HCT116 (cell line): Measurements from ENCODE around the gene RNF126. TPM values are rescaled to one million over a fixed set of nuclear protein-coding genes. Genes with fewer than 3 reads are reported as not detected.
"Not testable (repeated sequence)": the region's sequence is repeated elsewhere in the genome, so short reads cannot be mapped to it uniquely, and the experiment has no call there.

Source experiments
- ATAC-seq: fragments of 200-7000 bp; cut with Tn5 transposase; 2 replicates; pipeline ENCODE4 v1.9.1; 2020; ENCODE audit warnings: mild to moderate bottlenecking, moderate library complexity
- BruUV-seq: library from RNA; stranded (reverse); fragments of 400-500 nt; replicated peaks from 2 replicates; lab custom pipeline; 2021; lab: Mats Ljungman, UMichigan
- CTCF ChIA-PET: fragments of 300-600 bp; sonication (Branson Sonifier 250); formaldehyde crosslinking; loops from one replicate; lab custom pipeline; 2021; ENCODE audit warnings: antibody characterized with exemption; lab: Charles Lee
- POLR2A ChIA-PET: fragments of 300-600, 350-600 bp; sonication (Branson Sonifier 250); formaldehyde crosslinking; loops from one replicate; lab custom pipeline; 2021; ENCODE audit warnings: antibody characterized with exemption; lab: Charles Lee
- RAD21 ChIA-PET, 2 experiments: fragments of 300-600 bp; sonication (Branson Sonifier 250); formaldehyde crosslinking; loops; one replicate each; lab custom pipeline; 2023; ENCODE audit warnings: low total read pairs in 2 of 2; ENCODE audit not compliant: uncharacterized antibody in 2 of 2, unreplicated experiment in 2 of 2, low non-redundant PET in 1 of 2; lab: Charles Lee
- DNase-seq: peaks from one replicate; pipeline ENCODE4 v3.0.0-alpha.2; 2010; ENCODE audit warnings: low read depth, low spot score
- H2AFZ ChIP-seq: fragments of 200-600 bp; shearing (Covaris generic), sonication (generic); 2 replicates; pipeline ENCODE4 v1.6.1; 2017; ENCODE audit warnings: low read depth, mixed run types, mixed read lengths, antibody characterized with exemption, low read length; ENCODE audit not compliant: poor library complexity, severe bottlenecking
- H3K27ac ChIP-seq: 2 replicates; pipeline ENCODE4 v1.5.1; 2012; ENCODE audit warnings: low read depth, low read length
- H3K27me3 ChIP-seq: fragments of 200-600 bp; sonication (generic); 2 replicates; pipeline ENCODE4 v1.6.1; 2016; ENCODE audit warnings: mixed run types, low read length, mixed read lengths; ENCODE audit not compliant: insufficient read depth
- H3K36me3 ChIP-seq, 2 experiments: fragments of 200-500 bp in 1 of 2; fragments of 200-600 bp in 1 of 2; sonication (Bioruptor generic) in 1 of 2; sonication (generic) in 1 of 2; 2 replicates each; pipeline versions ENCODE4 v1.5.1 to v1.6.1; 2014 to 2016; ENCODE audit warnings: low read length in 2 of 2, inconsistent platforms in 1 of 2, mixed read lengths in 1 of 2, mixed run types in 1 of 2; ENCODE audit not compliant: insufficient read depth in 2 of 2, control insufficient read depth in 1 of 2
- H3K4me1 ChIP-seq, 2 experiments: fragments of 200-600 bp in 1 of 2; sonication (generic) in 1 of 2; 2 replicates each; pipeline versions ENCODE4 v1.5.1 to v1.6.1; 2012 to 2017; ENCODE audit warnings: low read length in 2 of 2, inconsistent platforms in 1 of 2, mild to moderate bottlenecking in 1 of 2, mixed read lengths in 1 of 2, mixed run types in 1 of 2, moderate library complexity in 1 of 2; ENCODE audit not compliant: insufficient read depth in 2 of 2, control insufficient read depth in 1 of 2
- H3K4me2 ChIP-seq: fragments of 200-600 bp; sonication (generic); 2 replicates; pipeline ENCODE4 v1.6.1; 2017; ENCODE audit warnings: mixed run types, low read length, mixed read lengths
- H3K4me3 ChIP-seq, 2 experiments: fragments of 200-600 bp in 1 of 2; sonication (generic) in 1 of 2; replicated peaks in 1 of 2; 2 replicates each; pipeline ENCODE4 v1.5.1; 2011 to 2016; ENCODE audit warnings: low read length in 2 of 2, control low read depth in 1 of 2, low read depth in 1 of 2, mild to moderate bottlenecking in 1 of 2, mixed read lengths in 1 of 2, mixed run types in 1 of 2
- H3K79me2 ChIP-seq: fragments of 200-600 bp; sonication (generic); 2 replicates; pipeline ENCODE4 v1.6.1; 2017; ENCODE audit warnings: mild to moderate bottlenecking, mixed run types, low read length, moderate library complexity, mixed read lengths; ENCODE audit not compliant: insufficient read depth
- H3K9ac ChIP-seq: fragments of 200-600 bp; sonication (generic); 2 replicates; pipeline ENCODE4 v1.6.1; 2016; ENCODE audit warnings: low read length, mixed read lengths
- H3K9me2 ChIP-seq: fragments of 200-600 bp; sonication (generic), shearing (Covaris generic); 2 replicates; pipeline ENCODE4 v1.6.1; 2017; ENCODE audit warnings: mixed run types, mild to moderate bottlenecking, moderate library complexity; ENCODE audit not compliant: insufficient read depth
- H3K9me3 ChIP-seq, 2 experiments: fragments of 200-500 bp in 1 of 2; fragments of 200-600 bp in 1 of 2; sonication (Bioruptor generic) in 1 of 2; sonication (generic) in 1 of 2; 2 replicates each; pipeline ENCODE4 v1.6.1; 2014 to 2017; ENCODE audit warnings: low read length in 2 of 2, mixed read lengths in 2 of 2, inconsistent platforms in 1 of 2, low read depth in 1 of 2, mild to moderate bottlenecking in 1 of 2, mixed run types in 1 of 2, moderate library complexity in 1 of 2; ENCODE audit not compliant: control insufficient read depth in 1 of 2, insufficient read depth in 1 of 2
- H4K20me1 ChIP-seq: fragments of 200-600 bp; sonication (generic), shearing (Covaris generic); 2 replicates; pipeline ENCODE4 v1.6.1; 2017; ENCODE audit warnings: mixed run types, mild to moderate bottlenecking, moderate library complexity; ENCODE audit not compliant: insufficient read depth
- ATF3 ChIP-seq: IDR thresholded peaks from 2 replicates; pipeline ENCODE4 v1.6.1; 2012
- CBX3 ChIP-seq: IDR thresholded peaks from 2 replicates; pipeline ENCODE4 v1.6.1; 2012; ENCODE audit warnings: low read depth
- ELF1 ChIP-seq: IDR thresholded peaks from 2 replicates; pipeline ENCODE4 v1.6.1; 2012; ENCODE audit warnings: low read depth, borderline replicate concordance
- EZH2phosphoT487 ChIP-seq: fragments of 200-600 bp; IDR thresholded peaks from 2 replicates; pipeline ENCODE4 v1.6.1; 2018; ENCODE audit warnings: antibody characterized with exemption, borderline replicate concordance
- MAX ChIP-seq: IDR thresholded peaks from 2 replicates; pipeline ENCODE4 v1.6.1; 2012
- POLR2A ChIP-seq: IDR thresholded peaks from 2 replicates; pipeline ENCODE4 v1.7.0; 2011; ENCODE audit warnings: borderline replicate concordance; ENCODE audit not compliant: insufficient read depth, insufficient read length; ENCODE audit errors: extremely low read depth
- SP1 ChIP-seq: IDR thresholded peaks from 2 replicates; pipeline ENCODE4 v1.6.1; 2012; ENCODE audit warnings: low read depth
- YY1 ChIP-seq: IDR thresholded peaks from 2 replicates; pipeline ENCODE4 v1.6.1; 2011; ENCODE audit warnings: low read length, low read depth, moderate library complexity, mild to moderate bottlenecking; ENCODE audit not compliant: insufficient replicate concordance; ENCODE audit errors: extremely low read depth
- ZBTB33 ChIP-seq: IDR thresholded peaks from 2 replicates; pipeline ENCODE4 v1.6.1; 2011; ENCODE audit warnings: mild to moderate bottlenecking, low read length, moderate library complexity; ENCODE audit not compliant: insufficient replicate concordance; ENCODE audit errors: extremely low read depth
- intact Hi-C: fragments of 100-400 bp; cut with micrococcal nuclease; formaldehyde crosslinking; loops from 2 replicates; pipeline ENCODE4 v1.10.0; 2022
- total RNA-seq: library from RNA; stranded (reverse); gene quantifications from one replicate; pipeline ENCODE4 v1.2.1, GENCODE V29; 2021; ENCODE audit not compliant: unreplicated experiment

Gene RNF126
- total RNA-seq, 1 experiment from 2014 or later: 93.8 TPM

- Histone ChIP-seq H2AFZ (no peak overlapping the region), H3K36me3 (peaks cover 11 to 44% of the 10 kb centered on the region in 2 experiments), H3K27ac (no peak overlapping the region), H4K20me1 (no peaks in the 10 kb centered on the region), H3K9me3 (no peaks in the 10 kb centered on the region), H3K4me2 (no peak overlapping the region), H3K79me2 (peaks cover 58% of the 10 kb centered on the region), H3K9ac (no peak overlapping the region), H3K9me2 (no peaks in the 10 kb centered on the region), H3K4me1 (peaks cover 8 to 19% of the 10 kb centered on the region in 2 experiments; a peak in 3 of 4 replicates), H3K27me3 (no peaks in the 10 kb centered on the region), H3K4me3 (no peak overlapping the region)
- DNase-seq (no peak), ATAC-seq (no peak)
- RAD21 ChIA-PET: no interaction called here
- TF ChIP-seq ATF3 (no peak), YY1 (no peak), CBX3 (no peak), POLR2A (no peak), ELF1 (no peak), ZBTB33 (no peak), SP1 (no peak), MAX (no peak), EZH2phosphoT487 (no peak)
- CTCF ChIA-PET: no interaction called here
- BruUV-seq: no TSS peak
- POLR2A ChIA-PET: no interaction called here
- intact Hi-C loops: no loop called here
Measured at GRCh38 chr19:629961-630714, 32.9 kb downstream of the RNF126 start.

- CTCF ChIA-PET, BruUV-seq, H4K20me1 ChIP-seq, intact Hi-C loops, H3K4me2 ChIP-seq, H3K9me2 ChIP-seq, H3K27ac ChIP-seq, H3K27me3 ChIP-seq, ATAC-seq, H3K9ac ChIP-seq, POLR2A ChIA-PET, H3K9me3 ChIP-seq, H3K4me3 ChIP-seq, DNase-seq, RAD21 ChIA-PET, H2AFZ ChIP-seq: not testable (repeated sequence)
- Histone ChIP-seq H3K36me3 (peaks cover 11 to 48% of the 10 kb centered on the region in 2 experiments), H3K79me2 (peaks cover 58% of the 10 kb centered on the region), H3K4me1 (peaks cover 8 to 25% of the 10 kb centered on the region in 2 experiments; a peak in 3 of 4 replicates)
Measured at GRCh38 chr19:629515-629914, 33.5 kb downstream of the RNF126 start.
